Activated CD4-positive, CD25-positive, alpha-beta regulatory T cell treated with anti-CD3 and anti-CD28 coated beads, Interleukin-2, amount 50 U/mL, for 16 hours (primary cell): ENCODE results near the gene PLEKHA1.

Source experiments
- DNase-seq: peaks from one replicate; pipeline ENCODE4 v3.0.0-alpha.2; 2020; ENCODE audit warnings: low read depth, low spot score

The PLEKHA1 gene

GRCh38 chr10:122374237-122374858 lies at the start of gene PLEKHA1:
Gene PLEKHA1, plus strand, starts transcription at chr10:122374708. Its CDS starts 18,493 bp downstream, at chr10:122393201.
- DNase-seq = peak; percentile 84

DNA sequence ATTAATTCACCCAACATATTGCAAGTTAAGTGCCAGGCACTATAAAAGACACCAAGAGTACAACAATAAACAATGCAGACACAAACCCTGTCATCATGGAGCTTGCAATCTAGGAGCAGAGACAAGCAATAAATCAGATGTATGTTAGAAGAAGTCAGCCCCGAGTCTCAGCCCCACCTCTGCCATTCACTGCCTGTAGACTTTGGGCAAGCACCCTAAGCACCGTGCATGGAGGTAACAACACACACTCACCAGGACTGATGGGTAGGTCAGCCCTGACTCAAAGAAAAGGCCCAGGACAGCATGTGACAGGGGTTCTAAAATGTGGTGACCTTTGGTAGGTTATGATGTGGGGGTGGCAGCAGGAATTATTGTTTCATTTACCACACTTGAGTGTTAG lies 49.3 kb upstream of the PLEKHA1 start:
- DNase-seq = no peak

DNA sequence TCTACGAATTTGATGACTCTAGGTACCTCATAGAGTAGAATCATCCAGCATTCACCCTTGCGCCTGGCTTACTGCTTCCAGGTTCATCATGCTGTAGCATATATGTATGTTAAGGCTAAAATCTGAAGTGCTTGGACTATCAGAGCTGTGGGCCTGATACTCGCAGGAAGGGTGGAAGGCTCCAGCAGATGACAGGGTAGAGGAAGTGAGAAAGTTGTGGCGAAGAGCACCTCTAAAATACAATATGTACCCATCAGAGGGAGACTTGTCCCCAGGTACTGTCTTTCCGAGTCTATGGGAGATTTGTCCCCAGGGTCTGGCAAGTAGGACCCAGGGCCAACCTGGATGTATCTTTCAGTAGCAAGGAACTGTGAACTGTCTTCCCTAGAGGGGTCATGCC lies 48.1 kb upstream of the PLEKHA1 start:
- no peak for DNase-seq

GRCh38 chr10:122326806-122327205 lies 47.7 kb upstream of the PLEKHA1 start:
- no peak for DNase-seq

GRCh38 chr10:122327237-122328206 lies 47.0 kb upstream of the PLEKHA1 start:
- no peak for DNase-seq

- no peak for DNase-seq
These were observed 45.8 kb upstream of the PLEKHA1 start for GRCh38 chr10:122328676-122329075.

DNA sequence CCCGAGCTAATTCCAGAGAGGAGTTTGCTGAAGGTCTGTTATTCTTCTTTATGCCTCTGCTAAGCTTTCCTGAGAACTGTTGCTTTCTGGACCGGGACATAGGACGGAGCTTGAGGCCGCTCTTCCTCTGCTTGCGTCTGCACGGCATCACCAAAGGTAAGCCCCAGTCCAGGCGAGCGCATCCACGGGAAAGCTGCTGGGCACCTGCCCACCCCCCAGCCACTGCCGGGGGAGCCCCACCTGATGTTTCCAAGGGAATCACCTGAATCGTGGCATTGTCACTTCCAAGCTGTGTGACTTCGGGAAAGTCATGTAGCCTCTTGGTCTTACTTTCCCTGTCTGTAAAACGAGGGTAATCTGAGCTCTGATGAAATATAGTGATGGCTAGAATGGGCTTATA lies 45.1 kb upstream of the PLEKHA1 start:
- DNase-seq = no peak

DNA sequence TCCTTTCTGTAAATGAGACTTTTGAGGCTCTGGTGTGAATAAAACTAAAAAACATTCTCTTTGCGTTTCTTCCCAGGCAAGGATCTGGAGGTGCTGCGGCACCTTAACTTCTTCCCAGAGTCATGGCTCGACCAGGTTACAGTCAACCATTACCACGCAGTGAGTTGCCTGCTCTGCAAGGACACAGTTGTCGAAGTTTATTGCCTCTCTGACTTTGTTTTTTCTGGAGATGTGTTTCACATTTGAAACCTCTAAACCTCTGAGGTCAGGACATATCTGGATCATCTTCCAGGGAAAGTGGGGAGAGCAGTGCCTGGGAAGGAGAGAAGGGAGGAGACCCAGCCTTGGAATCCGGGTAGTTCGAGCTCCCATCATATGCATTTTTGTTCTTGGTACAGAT lies 43.4 kb upstream of the PLEKHA1 start:
- no peak for DNase-seq

- no peak for DNase-seq
These were observed 42.7 kb upstream of the PLEKHA1 start for GRCh38 chr10:122331615-122332446.

GRCh38 chr10:122333037-122333436 lies 41.5 kb upstream of the PLEKHA1 start:
- DNase-seq = no peak

DNA sequence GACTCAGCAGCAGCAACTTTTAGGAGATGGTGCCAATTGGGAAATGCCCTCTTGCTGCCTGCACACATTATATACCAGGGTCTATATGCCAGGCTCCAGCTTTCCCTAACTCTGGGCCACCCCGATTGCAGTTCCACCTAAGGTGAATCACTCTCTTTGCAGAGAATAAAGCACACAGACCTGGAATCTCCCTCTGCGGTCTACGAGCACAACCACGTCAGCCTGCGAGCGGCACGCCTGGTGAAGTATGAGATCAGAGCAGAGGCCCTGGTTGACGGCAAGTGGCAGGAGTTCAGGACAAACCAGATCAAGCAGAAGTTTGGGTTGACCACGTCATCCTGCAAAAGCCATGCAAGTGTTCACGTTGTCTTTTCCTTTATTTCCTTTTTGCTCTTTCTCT lies 38.2 kb upstream of the PLEKHA1 start:
- no peak for DNase-seq

DNA sequence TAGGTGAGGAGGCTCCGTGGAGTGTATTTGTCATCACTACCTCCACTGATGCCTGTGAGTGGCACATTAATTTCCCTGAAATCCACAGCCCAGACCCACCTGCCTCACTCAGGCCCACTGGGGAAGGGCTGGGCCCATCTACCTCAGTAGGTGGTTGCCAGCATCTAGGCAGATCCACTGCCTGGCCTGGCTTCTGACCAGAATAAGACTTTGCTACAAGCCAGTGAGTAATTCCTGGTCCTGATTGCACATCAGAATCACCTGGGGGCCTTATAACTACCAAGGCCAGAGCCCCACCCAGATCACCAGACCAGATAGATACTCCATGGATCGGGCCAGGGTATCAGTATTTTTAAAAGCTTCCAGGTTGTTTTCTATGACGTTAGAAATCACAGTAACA lies 37.5 kb upstream of the PLEKHA1 start:
- no peak for DNase-seq

- DNase-seq = no peak
These were observed 35.7 kb upstream of the PLEKHA1 start for GRCh38 chr10:122338609-122339441.

- DNase-seq = no peak
These were observed 33.2 kb upstream of the PLEKHA1 start for GRCh38 chr10:122341141-122341810.

DNA sequence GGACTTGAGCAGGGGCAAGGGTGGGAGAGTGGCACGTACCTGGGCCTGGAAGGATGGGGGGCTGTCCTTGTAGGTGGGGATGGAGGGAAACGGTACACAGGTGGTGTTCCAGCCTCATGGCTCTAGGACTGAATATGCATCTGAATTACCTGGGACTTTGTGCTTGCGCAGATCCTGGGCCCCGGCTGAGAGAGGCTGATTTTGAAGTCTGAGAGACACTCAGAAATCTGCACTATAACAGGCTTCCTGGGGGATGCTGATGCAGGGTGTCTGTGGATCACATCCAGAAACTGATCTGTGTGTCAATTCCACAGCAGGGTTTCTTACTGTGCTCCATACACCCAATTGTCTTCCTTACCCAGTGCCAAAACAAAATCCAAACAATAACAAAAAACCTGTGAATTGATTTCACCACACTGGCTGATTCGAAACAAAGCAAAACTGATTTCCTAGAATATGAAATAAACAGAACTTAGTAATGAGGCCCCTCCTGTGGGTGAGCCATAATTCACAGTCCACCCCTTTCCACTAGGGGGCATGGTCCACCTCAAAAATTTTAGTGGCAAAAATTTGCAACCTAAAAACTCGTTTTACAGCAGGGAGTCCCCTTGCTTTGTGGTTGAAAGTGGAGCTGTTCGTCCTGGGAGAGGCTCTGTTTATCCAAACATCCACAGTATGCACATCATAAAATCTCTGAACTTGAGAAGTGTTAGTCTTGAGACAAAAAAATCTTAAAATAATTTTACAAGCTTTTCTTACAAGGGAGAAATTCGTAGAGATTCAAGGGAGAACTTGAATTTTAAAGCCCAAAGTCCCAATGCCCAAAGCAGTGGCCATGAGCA lies 32.0 kb upstream of the PLEKHA1 start:
- peak; percentile 47 for DNase-seq

- DNase-seq = no peak
These were observed 31.2 kb upstream of the PLEKHA1 start for GRCh38 chr10:122343135-122343800.

- no peak for DNase-seq
These were observed 30.6 kb upstream of the PLEKHA1 start for GRCh38 chr10:122343936-122344335.

- no peak for DNase-seq
These were observed 29.7 kb upstream of the PLEKHA1 start for GRCh38 chr10:122344741-122345258.
